Upper lobe of left lung (tissue), 6 donors: ENCODE results near the gene POLR3E. TPM values are rescaled to one million over a fixed set of nuclear protein-coding genes. Genes with fewer than 3 reads are reported as not detected.

Experiments
- ATAC-seq, 2 donors: fragments of 200-7000 bp; cut with Tn5 transposase; one replicate each; pipeline ENCODE4 v1.9.1; 2022; ENCODE audit warnings: mild to moderate bottlenecking in 2 of 2, moderate library complexity in 2 of 2; ENCODE audit not compliant: low FRiP score in 2 of 2
- DNase-seq, 2 donors: peaks; one replicate each; pipeline ENCODE4 v3.0.0-alpha.2; 2019 to 2020
- H3K27ac ChIP-seq, 4 donors: fragments of 200-600 bp; sonication (generic); one replicate each; pipeline ENCODE4 v1.5.1; 2016 to 2019
- H3K27me3 ChIP-seq, 4 donors: fragments of 200-600 bp; sonication (generic); one replicate each; pipeline ENCODE4 v1.5.1; 2017 to 2019
- H3K36me3 ChIP-seq, 4 donors: fragments of 200-600 bp; sonication (generic); one replicate each; pipeline ENCODE4 v1.5.1; 2016 to 2019
- H3K4me1 ChIP-seq, 4 donors: fragments of 200-600 bp; sonication (generic); one replicate each; pipeline ENCODE4 v1.5.1; 2018 to 2019
- H3K4me3 ChIP-seq, 4 donors: fragments of 200-600 bp; sonication (generic); one replicate each; pipeline ENCODE4 v1.5.1; 2017 to 2019; ENCODE audit warnings: mild to moderate bottlenecking in 2 of 4, moderate library complexity in 1 of 4
- H3K9me3 ChIP-seq, 4 donors: fragments of 200-600 bp; sonication (generic); one replicate each; pipeline ENCODE4 v1.5.1; 2018 to 2019
- EP300 ChIP-seq, 4 donors: sonication (generic); formaldehyde crosslinking; IDR thresholded peaks; one replicate each; pipeline ENCODE4 v1.5.1; 2017; ENCODE audit warnings: antibody characterized with exemption in 4 of 4, control low read depth in 2 of 4
- POLR2A ChIP-seq, 4 donors: fragments of 450-650 bp; IDR thresholded peaks; one replicate each; pipeline ENCODE4 v1.5.1; 2016 to 2017; ENCODE audit warnings: antibody characterized with exemption in 4 of 4, mild to moderate bottlenecking in 2 of 4
- POLR2AphosphoS5 ChIP-seq, 2 donors: sonication (generic); formaldehyde crosslinking; IDR thresholded peaks; one replicate each; pipeline ENCODE4 v1.5.1; 2017; ENCODE audit warnings: antibody characterized with exemption in 2 of 2
- WGBS, 2 donors: methylation state at CpG; one replicate each; pipeline ENCODE4 v1.1.5; 2017 to 2018; 5-methylcytosine and 5-hydroxymethylcytosine counted together
- total RNA-seq, 6 donors: library from RNA; depleted of rRNA in 4 of 6; stranded (reverse); fragments of >200 nt in 4 of 6; gene quantifications; one replicate each; pipeline versions ENCODE4 v1.1.0 to v1.2.1, GENCODE V29; 2016 to 2021
- TF ChIP-seq, protein P1 (sequence below), 6 experiments: fragments of 450-650 bp in 4 of 6; fragments of 200-600 bp in 2 of 6; sonication (generic) in 2 of 6; IDR thresholded peaks; one replicate each; pipeline ENCODE4 v1.5.1; 2016 to 2019; ENCODE audit warnings: antibody characterized with exemption in 6 of 6
- donor health status: DM: no; HTN: no; CAD: no; lungs with moderate emphysema.
- donor health status: DM: no; HTN: yes; CAD: no; lungs with severe emphysema.

Gene POLR3E
- total RNA-seq, 6 donors from 2014 or later, result 27.0 to 91.1 (median 47.0) TPM

DNA sequence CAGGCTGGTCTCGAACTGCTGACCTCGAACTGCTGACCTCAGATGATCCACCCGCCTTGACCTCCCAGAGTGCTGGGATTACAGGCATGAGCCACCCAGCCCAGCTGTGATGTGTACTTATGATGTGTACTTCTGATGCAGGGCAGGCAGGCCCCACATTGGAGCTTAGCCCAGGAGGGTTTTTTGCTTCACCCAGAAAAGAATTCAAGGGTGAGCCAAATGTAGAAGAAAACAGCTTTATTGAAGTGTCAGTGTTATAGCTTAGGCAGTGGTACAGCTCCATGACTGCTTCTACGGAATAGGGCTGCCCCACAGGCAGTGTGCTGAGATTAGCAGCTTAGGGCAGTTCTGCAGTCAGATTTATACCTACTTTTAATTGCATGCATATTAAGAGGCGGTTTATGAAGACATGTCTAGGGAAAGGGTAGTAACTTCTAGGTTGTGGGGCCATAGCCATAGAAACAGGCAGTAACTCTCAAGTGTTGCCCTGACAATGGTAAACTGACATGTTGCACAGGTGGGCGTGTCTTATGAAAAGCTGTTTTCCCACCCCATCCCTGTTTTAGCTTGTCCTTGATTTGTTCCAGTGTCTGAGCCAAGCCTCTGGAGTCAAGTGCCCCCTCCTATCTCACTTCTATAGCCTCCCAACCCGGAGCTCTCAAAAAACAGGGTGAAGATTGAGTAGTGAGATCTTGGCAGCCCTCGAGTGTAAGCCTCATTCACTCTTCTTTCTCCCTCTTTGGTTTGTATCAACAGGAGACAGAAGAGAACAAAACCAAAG, 24.1 kb upstream of the POLR3E start:
- no peak overlapping the region for H3K27ac ChIP-seq
- H3K9me3 ChIP-seq, result no peaks in the 10 kb centered on the region
- no peak for DNase-seq
- H3K36me3 ChIP-seq, result peaks cover 0 to 100% (median 52%) of the 10 kb centered on the region in 4 donors
- ATAC-seq, result peak in 1 of 2 donors; percentile 34
- no peaks in the 10 kb centered on the region for H3K27me3 ChIP-seq
- TF ChIP-seq POLR2A (IDR thresholded peaks at IDR 0.05) (no peak), EP300 (IDR thresholded peaks at IDR 0.05) (no peak), POLR2AphosphoS5 (IDR thresholded peaks at IDR 0.05) (no peak)
- TF ChIP-seq, protein P1, sequence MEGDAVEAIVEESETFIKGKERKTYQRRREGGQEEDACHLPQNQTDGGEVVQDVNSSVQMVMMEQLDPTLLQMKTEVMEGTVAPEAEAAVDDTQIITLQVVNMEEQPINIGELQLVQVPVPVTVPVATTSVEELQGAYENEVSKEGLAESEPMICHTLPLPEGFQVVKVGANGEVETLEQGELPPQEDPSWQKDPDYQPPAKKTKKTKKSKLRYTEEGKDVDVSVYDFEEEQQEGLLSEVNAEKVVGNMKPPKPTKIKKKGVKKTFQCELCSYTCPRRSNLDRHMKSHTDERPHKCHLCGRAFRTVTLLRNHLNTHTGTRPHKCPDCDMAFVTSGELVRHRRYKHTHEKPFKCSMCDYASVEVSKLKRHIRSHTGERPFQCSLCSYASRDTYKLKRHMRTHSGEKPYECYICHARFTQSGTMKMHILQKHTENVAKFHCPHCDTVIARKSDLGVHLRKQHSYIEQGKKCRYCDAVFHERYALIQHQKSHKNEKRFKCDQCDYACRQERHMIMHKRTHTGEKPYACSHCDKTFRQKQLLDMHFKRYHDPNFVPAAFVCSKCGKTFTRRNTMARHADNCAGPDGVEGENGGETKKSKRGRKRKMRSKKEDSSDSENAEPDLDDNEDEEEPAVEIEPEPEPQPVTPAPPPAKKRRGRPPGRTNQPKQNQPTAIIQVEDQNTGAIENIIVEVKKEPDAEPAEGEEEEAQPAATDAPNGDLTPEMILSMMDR (IDR thresholded peaks at IDR 0.05), result no peak
- H3K4me3 ChIP-seq, result no peak overlapping the region
- 73 to 85% methylated on average over 7 to 8 of the region's 8 CpGs for WGBS, 2 donors
- H3K4me1 ChIP-seq, result no peaks in the 10 kb centered on the region

- Histone ChIP-seq H3K4me3 (no peak overlapping the region), H3K27ac (no peak overlapping the region), H3K27me3 (no peaks in the 10 kb centered on the region), H3K4me1 (no peaks in the 10 kb centered on the region), H3K9me3 (no peaks in the 10 kb centered on the region), H3K36me3 (peaks cover 0 to 99% (median 47%) of the 10 kb centered on the region in 4 donors)
- no peak for TF ChIP-seq POLR2AphosphoS5 (IDR thresholded peaks at IDR 0.05)
- no peak for TF ChIP-seq EP300 (IDR thresholded peaks at IDR 0.05)
- TF ChIP-seq POLR2A (IDR thresholded peaks at IDR 0.05), result no peak
- TF ChIP-seq, protein P1 (IDR thresholded peaks at IDR 0.05), result no peak
- DNase-seq, result no peak
- no peak for ATAC-seq
- 100% methylated on average over 1 of the region's 1 CpG for WGBS, 2 donors
These were observed 22.3 kb upstream of the POLR3E start for GRCh38 chr16:22274916-22275315.

DNA sequence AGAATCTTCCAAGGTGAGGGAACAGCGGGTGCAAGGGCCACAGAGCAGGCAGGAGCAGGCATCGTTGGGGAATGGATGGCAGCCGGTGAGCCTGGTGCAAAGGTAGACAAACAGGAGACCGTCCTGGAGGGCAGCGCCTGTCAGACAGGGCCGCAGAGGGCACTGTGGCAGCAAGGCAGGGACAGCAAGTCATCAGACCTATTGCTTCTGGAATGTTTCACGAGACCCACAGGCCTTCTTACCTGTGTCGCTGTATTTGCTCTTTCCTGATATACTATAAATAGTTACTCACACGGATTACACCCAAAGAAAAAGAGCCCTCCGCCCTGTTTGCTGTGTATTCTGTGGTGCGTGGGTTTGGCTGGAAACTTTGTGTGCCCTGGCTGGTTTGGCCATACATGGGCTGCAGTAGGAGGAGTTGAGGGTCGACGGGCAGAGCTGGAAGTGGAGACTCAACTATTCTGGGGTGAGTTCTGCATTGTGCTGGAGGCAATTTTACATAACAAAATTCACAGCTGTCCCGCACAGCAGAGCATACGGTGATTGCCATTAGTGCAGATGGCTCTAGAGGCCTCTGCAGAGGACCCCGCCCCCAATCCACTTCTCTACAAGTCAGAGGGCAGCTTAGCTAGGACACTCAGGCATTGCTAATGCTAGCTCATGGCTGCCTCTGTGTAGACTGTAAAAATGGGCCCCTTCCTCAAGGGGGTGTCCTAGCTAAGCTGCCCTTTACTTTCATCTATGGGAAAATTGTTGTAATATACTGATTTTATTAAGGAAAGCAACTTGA, 18.6 kb upstream of the POLR3E start:
- ATAC-seq (no peak), DNase-seq (no peak)
- Histone ChIP-seq H3K27me3 (no peaks in the 10 kb centered on the region), H3K27ac (no peak overlapping the region), H3K9me3 (no peaks in the 10 kb centered on the region), H3K4me3 (no peak overlapping the region), H3K4me1 (no peaks in the 10 kb centered on the region), H3K36me3 (peaks cover 0 to 97% (median 53%) of the 10 kb centered on the region in 4 donors)
- WGBS, 2 donors, result 82 to 85% methylated on average over 16 of the region's 16 CpGs
- TF ChIP-seq EP300 (IDR thresholded peaks at IDR 0.05), result no peak
- TF ChIP-seq, protein P1 (IDR thresholded peaks at IDR 0.05), result no peak
- TF ChIP-seq POLR2A (IDR thresholded peaks at IDR 0.05), result no peak
- no peak for TF ChIP-seq POLR2AphosphoS5 (IDR thresholded peaks at IDR 0.05)

DNA sequence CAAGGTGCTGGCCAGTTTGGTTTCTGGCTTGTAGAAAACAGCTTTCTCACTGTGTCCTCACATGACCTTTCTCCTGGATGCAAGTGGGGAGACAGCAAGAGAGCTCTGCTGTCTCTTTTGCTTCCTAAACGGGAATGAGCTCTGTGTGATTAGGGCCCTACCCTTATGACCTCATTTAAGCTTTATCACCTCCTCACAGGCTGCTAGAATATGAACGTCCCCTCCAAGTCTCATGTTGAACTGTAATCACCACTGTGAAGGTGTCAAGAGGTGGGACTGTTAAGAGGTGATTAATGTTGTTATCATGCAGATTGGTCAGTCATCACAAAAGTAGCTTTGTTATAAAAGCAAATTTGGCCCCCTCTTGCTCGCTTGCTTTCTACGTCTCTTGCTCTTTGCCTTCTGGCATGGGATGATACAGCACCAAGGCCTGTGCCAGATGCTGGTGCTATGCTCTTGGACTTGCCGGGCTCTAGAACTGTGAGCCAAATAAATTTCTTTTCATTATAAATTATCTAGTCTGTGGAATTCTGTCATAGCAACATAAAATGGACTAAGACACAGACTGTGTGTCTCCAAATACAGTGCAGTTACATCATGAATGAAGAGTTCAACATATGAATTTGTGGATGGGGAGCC, 14.8 kb upstream of the POLR3E start:
- no peak overlapping the region for H3K27ac ChIP-seq
- DNase-seq, result no peak
- no peaks in the 10 kb centered on the region for H3K27me3 ChIP-seq
- H3K4me1 ChIP-seq, result peaks cover 0 to 4% (median 1%) of the 10 kb centered on the region in 4 donors
- peaks cover 0 to 83% (median 50%) of the 10 kb centered on the region in 4 donors for H3K36me3 ChIP-seq
- no peaks in the 10 kb centered on the region for H3K9me3 ChIP-seq
- 81 to 85% methylated on average over 5 of the region's 5 CpGs for WGBS, 2 donors
- H3K4me3 ChIP-seq, result no peak overlapping the region
- TF ChIP-seq, protein P1 (IDR thresholded peaks at IDR 0.05), result no peak
- TF ChIP-seq POLR2A (IDR thresholded peaks at IDR 0.05) (no peak), POLR2AphosphoS5 (IDR thresholded peaks at IDR 0.05) (no peak), EP300 (IDR thresholded peaks at IDR 0.05) (no peak)
- ATAC-seq, result no peak
